ENCODE results near the gene SVOP.

SVOP gene

DNA sequence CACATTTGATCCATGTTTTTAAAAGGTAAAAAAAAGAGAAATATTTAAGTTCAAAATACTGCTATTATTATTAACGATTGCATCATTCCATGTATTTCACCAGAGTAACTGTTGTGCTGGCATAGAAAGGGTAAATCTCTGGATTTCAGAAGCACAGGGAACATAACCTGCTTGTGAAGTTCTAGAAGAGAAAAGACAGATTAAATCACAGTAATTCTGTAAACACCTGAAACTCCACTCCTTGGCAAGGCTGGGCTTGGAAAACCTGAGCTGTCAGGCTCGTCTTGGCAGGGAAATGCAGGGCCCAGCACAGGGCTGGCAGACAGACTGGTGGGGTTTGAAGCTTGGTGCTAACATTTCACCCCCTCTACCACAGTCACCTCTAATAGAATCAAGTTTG is 35.1 kb downstream of the SVOP start:
- H3K27ac ChIP-seq (ENCODE audit: poor library complexity, severe bottlenecking) = no peak overlapping the region
- H3K4me1 ChIP-seq (ENCODE audit: insufficient read depth, poor library complexity, severe bottlenecking) = no peaks in the 10 kb centered on the region
- ATAC-seq (ENCODE audit: low read depth) (no peak), DNase-seq (ENCODE audit: low spot score) (no peak)
- no peaks in the 10 kb centered on the region for H3K36me3 ChIP-seq (ENCODE audit: low read depth)
- no peaks in the 10 kb centered on the region for H3K9me3 ChIP-seq (ENCODE audit: severe bottlenecking)
- H3K4me3 ChIP-seq (ENCODE audit: severe bottlenecking) = no peak overlapping the region
- no peaks in the 10 kb centered on the region for H3K27me3 ChIP-seq (ENCODE audit: insufficient read depth, poor library complexity, severe bottlenecking)
- TF ChIP-seq, protein P1, sequence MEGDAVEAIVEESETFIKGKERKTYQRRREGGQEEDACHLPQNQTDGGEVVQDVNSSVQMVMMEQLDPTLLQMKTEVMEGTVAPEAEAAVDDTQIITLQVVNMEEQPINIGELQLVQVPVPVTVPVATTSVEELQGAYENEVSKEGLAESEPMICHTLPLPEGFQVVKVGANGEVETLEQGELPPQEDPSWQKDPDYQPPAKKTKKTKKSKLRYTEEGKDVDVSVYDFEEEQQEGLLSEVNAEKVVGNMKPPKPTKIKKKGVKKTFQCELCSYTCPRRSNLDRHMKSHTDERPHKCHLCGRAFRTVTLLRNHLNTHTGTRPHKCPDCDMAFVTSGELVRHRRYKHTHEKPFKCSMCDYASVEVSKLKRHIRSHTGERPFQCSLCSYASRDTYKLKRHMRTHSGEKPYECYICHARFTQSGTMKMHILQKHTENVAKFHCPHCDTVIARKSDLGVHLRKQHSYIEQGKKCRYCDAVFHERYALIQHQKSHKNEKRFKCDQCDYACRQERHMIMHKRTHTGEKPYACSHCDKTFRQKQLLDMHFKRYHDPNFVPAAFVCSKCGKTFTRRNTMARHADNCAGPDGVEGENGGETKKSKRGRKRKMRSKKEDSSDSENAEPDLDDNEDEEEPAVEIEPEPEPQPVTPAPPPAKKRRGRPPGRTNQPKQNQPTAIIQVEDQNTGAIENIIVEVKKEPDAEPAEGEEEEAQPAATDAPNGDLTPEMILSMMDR (IDR thresholded peaks at IDR 0.05; ENCODE audit: poor library complexity, severe bottlenecking) = no peak

DNA sequence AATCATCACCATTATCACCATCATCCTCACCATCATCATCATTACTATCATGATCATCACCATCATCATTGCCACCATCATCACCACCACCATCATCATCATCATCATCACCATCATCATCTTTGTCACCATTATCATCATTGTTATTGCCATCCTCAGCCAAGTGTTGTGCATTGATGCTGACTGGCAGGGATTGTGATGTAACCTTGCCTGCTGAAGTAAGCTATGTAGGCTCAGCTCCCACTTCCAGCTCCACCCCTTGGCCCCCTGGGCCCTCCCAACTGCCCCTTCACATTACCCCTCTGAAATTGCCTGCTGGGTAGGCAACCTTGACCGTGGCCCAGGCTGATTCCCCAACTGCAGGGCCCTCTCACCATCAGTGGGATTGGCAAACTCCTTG is 37.6 kb downstream of the SVOP start:
- TF ChIP-seq, protein P1 (IDR thresholded peaks at IDR 0.05; ENCODE audit: poor library complexity, severe bottlenecking) = no peak

DNA sequence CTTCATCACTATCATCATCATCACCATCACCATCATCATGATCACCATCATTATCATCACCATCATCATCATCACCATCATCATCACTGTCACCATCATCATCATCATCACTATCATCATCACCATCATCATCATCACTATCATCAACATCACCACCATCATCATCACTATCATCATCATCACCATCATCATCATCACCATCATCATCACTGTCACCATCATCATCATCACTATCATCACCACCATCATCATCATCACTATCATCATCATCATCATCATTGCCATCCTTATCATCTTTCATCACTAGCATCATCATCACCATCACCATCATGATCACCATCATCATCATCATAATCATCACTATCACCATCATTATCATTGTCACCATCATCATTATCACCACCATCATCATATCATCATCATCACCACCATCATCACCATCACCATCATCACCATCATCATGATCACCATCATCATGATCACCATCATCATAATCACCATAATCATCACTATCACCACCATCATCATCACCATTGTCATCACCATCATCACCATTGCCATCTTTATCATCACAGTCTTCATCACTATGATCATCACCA is 38.1 kb downstream of the SVOP start:
- no peak for DNase-seq (ENCODE audit: low spot score)
- TF ChIP-seq, protein P1 (IDR thresholded peaks at IDR 0.05; ENCODE audit: poor library complexity, severe bottlenecking) = no peak
- H3K4me3 ChIP-seq (ENCODE audit: severe bottlenecking) = no peak overlapping the region
- H3K27ac ChIP-seq (ENCODE audit: poor library complexity, severe bottlenecking) = no peak overlapping the region
- no peaks in the 10 kb centered on the region for H3K9me3 ChIP-seq (ENCODE audit: severe bottlenecking)
- no peaks in the 10 kb centered on the region for H3K36me3 ChIP-seq (ENCODE audit: low read depth)
- H3K4me1 ChIP-seq (ENCODE audit: insufficient read depth, poor library complexity, severe bottlenecking) = no peaks in the 10 kb centered on the region
- ATAC-seq (ENCODE audit: low read depth) = no peak
- no peaks in the 10 kb centered on the region for H3K27me3 ChIP-seq (ENCODE audit: insufficient read depth, poor library complexity, severe bottlenecking)

More for the DNA sequence above, 37.6 kb downstream of the SVOP start:
- H3K4me3 ChIP-seq (ENCODE audit: severe bottlenecking) = no peak overlapping the region
- no peaks in the 10 kb centered on the region for H3K4me1 ChIP-seq (ENCODE audit: insufficient read depth, poor library complexity, severe bottlenecking)
- no peaks in the 10 kb centered on the region for H3K36me3 ChIP-seq (ENCODE audit: low read depth)
- H3K27me3 ChIP-seq (ENCODE audit: insufficient read depth, poor library complexity, severe bottlenecking) = no peaks in the 10 kb centered on the region
- H3K9me3 ChIP-seq (ENCODE audit: severe bottlenecking) = no peaks in the 10 kb centered on the region
- no peak overlapping the region for H3K27ac ChIP-seq (ENCODE audit: poor library complexity, severe bottlenecking)
- ATAC-seq (ENCODE audit: low read depth) (no peak), DNase-seq (ENCODE audit: low spot score) (no peak)

DNA sequence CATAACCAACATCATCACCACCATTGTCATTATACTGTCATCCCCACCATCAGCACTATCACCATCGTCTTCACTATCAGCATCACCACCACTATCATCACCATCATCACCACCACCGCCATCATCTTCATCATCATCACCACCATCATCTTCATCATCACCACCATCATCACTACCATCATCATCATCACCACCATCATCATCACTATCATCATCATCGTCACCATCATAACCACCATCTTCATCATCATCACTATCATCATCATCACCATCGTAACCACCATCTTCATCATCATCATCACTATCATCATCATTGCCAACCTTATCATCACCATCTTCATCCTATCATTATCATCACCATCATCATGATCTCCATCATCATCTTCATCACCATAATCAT is 39.0 kb downstream of the SVOP start:
- H3K27ac ChIP-seq (ENCODE audit: poor library complexity, severe bottlenecking) = no peak overlapping the region
- TF ChIP-seq, protein P1 (IDR thresholded peaks at IDR 0.05; ENCODE audit: poor library complexity, severe bottlenecking) = no peak
- no peaks in the 10 kb centered on the region for H3K4me1 ChIP-seq (ENCODE audit: insufficient read depth, poor library complexity, severe bottlenecking)
- no peaks in the 10 kb centered on the region for H3K27me3 ChIP-seq (ENCODE audit: insufficient read depth, poor library complexity, severe bottlenecking)
- DNase-seq (ENCODE audit: low spot score) = no peak
- H3K36me3 ChIP-seq (ENCODE audit: low read depth) = no peaks in the 10 kb centered on the region
- no peaks in the 10 kb centered on the region for H3K9me3 ChIP-seq (ENCODE audit: severe bottlenecking)
- H3K4me3 ChIP-seq (ENCODE audit: severe bottlenecking) = no peak overlapping the region
- ATAC-seq (ENCODE audit: low read depth) = no peak

DNA sequence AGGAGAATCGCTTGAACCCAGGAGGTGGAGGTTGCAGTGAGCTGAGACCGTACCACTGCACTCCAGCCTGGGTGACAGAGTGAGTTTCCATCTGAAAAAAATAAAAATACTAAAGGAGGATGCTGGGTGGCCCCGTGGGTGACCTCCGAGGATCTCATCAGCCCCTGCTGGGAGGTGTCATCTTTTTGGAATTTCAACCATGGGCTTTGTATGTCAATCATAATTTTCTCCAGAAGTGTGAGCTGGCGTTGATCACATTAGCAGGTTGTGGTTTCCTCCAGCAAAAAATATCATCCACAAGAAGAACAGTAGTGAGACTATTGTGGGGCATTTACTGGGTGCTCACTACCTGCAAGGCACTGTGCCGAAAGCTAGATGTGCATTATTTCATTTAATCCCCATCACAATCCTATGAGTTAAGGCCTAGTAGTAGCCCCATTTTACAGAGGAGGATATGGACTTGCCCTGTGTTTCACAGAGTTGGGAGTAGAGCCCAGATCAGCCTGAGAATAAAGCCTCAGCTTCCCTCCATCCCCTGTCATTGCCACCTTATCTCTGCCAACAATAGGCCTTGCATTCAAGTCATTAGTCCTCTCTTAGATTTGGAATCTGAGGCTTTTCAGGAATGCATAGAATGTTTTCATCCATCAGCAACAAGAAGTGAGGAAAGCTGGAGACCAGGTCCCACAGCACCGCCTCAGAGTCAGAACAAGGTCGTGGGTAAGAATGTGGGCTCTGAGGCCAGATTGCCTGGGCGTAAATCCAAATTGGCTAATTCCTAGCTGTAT is 39.8 kb downstream of the SVOP start:
- Histone ChIP-seq H3K4me1 (ENCODE audit: insufficient read depth, poor library complexity, severe bottlenecking) (no peaks in the 10 kb centered on the region), H3K27ac (ENCODE audit: poor library complexity, severe bottlenecking) (no peak overlapping the region), H3K9me3 (ENCODE audit: severe bottlenecking) (no peaks in the 10 kb centered on the region), H3K36me3 (ENCODE audit: low read depth) (no peaks in the 10 kb centered on the region), H3K4me3 (ENCODE audit: severe bottlenecking) (no peak overlapping the region), H3K27me3 (ENCODE audit: insufficient read depth, poor library complexity, severe bottlenecking) (no peaks in the 10 kb centered on the region)
- ATAC-seq (ENCODE audit: low read depth) = no peak
- no peak for DNase-seq (ENCODE audit: low spot score)
- TF ChIP-seq, protein P1 (IDR thresholded peaks at IDR 0.05; ENCODE audit: poor library complexity, severe bottlenecking) = no peak

Data from RWPE2 (cell line).